A549 (cell line): ENCODE measurements around the gene APOBEC4. TPM values are rescaled to one million over a fixed set of nuclear protein-coding genes. Genes with fewer than 3 reads are reported as not detected.
"Not testable (repeated sequence)": the region's sequence is repeated elsewhere in the genome, so short reads cannot be mapped to it uniquely, and the experiment has no call there.

Experiments used
- ATAC-seq, 2 experiments: fragments of 200-7000 bp in 1 of 2; fragments of >200 bp in 1 of 2; cut with Nextera tagmentation in 1 of 2; cut with Tn5 transposase in 1 of 2; 3 replicates each; pipeline versions ENCODE4 v1.8.0 to v1.9.1; 2018 to 2020; ENCODE audit warnings: mild to moderate bottlenecking in 1 of 2, moderate library complexity in 1 of 2
- CTCF ChIA-PET: fragments of 300-600 bp; sonication (Branson Sonifier 250); formaldehyde crosslinking; extraction: SDS; loops from one replicate; lab custom pipeline; 2021; ENCODE audit warnings: antibody characterized with exemption, inconsistent platforms; lab: Yijun Ruan, JAX
- POLR2A ChIA-PET: fragments of 350-600 bp; formaldehyde crosslinking; extraction: SDS; loops from one replicate; lab custom pipeline; 2021; ENCODE audit warnings: antibody characterized with exemption, inconsistent platforms; lab: Yijun Ruan, JAX
- DNase-seq, 2 experiments: peaks; one replicate each; pipeline versions ENCODE4 v3.0.0 to v3.0.0-alpha.2; 2011 to 2016; ENCODE audit warnings: low read depth in 1 of 2, low spot score in 1 of 2
- FAIRE-seq: peaks from 2 replicates; lab custom pipeline; 2011; peaks lifted over from hg19 to GRCh38; lab: Jason Lieb, UNC
- H3K27ac ChIP-seq, 2 experiments: fragments of >200 bp; sonication (Bioruptor Twin); formaldehyde crosslinking; 3 replicates each; pipeline ENCODE4 v1.5.1; 2016 to 2017
- H3K4me1 ChIP-seq: fragments of >200 bp; sonication (Bioruptor Twin); formaldehyde crosslinking; 3 replicates; pipeline ENCODE4 v1.6.1; 2016
- H3K4me2 ChIP-seq: fragments of >200 bp; sonication (Bioruptor Twin); formaldehyde crosslinking; 3 replicates; pipeline ENCODE4 v1.6.1; 2016
- H3K4me3 ChIP-seq: fragments of >200 bp; sonication (Bioruptor Twin); formaldehyde crosslinking; 3 replicates; pipeline ENCODE4 v1.5.1; 2016
- H3K9me3 ChIP-seq: fragments of >200 bp; sonication (Bioruptor Twin); formaldehyde crosslinking; 3 replicates; pipeline ENCODE4 v1.6.1; 2016
- CEBPB ChIP-seq, 2 experiments: fragments of >200 bp in 1 of 2; sonication (Bioruptor Twin) in 1 of 2; formaldehyde crosslinking in 1 of 2; IDR thresholded peaks; 2 replicates each; pipeline ENCODE4 v1.6.1; 2012 to 2016
- CTCF ChIP-seq: fragments of >200 bp; sonication (Bioruptor Twin); formaldehyde crosslinking; IDR thresholded peaks from 3 replicates; pipeline ENCODE4 v1.5.1; 2016
- EHF ChIP-seq: fragments of 250-450 bp; sonication (Bioruptor Pico); IDR thresholded peaks from 2 replicates; pipeline ENCODE4 v1.5.0; 2020; ENCODE audit warnings: mild to moderate bottlenecking
- ELK1 ChIP-seq: fragments of 150-350 bp; IDR thresholded peaks from 2 replicates; pipeline ENCODE4 v1.6.1; 2014; ENCODE audit warnings: low read depth, mild to moderate bottlenecking, low read length
- EP300 ChIP-seq, 2 experiments: fragments of >200 bp; sonication (Bioruptor Twin); formaldehyde crosslinking; IDR thresholded peaks; 2 replicates in 1 of 2; 3 replicates in 1 of 2; pipeline ENCODE4 v1.6.1; 2016 to 2017
- HEYL ChIP-seq: fragments of 250-450 bp; sonication (Bioruptor Pico); IDR thresholded peaks from 2 replicates; pipeline ENCODE4 v1.8.0; 2021; ENCODE audit warnings: mild to moderate bottlenecking, moderate library complexity
- HOXB5 ChIP-seq: fragments of 250-450 bp; sonication (Bioruptor Pico); IDR thresholded peaks from 2 replicates; pipeline ENCODE4 v1.5.0; 2020; ENCODE audit warnings: mild to moderate bottlenecking, moderate library complexity
- MAFK ChIP-seq: fragments of 450-650 bp; IDR thresholded peaks from 2 replicates; pipeline ENCODE4 v1.6.1; 2014; ENCODE audit not compliant: partially characterized antibody
- NFE2L2 ChIP-seq: fragments of 150-350 bp; conservative IDR thresholded peaks from 2 replicates; pipeline ENCODE4 v1.6.1; 2014; ENCODE audit warnings: low read length
- POLR2A ChIP-seq: IDR thresholded peaks from 2 replicates; pipeline ENCODE4 v1.6.1; 2012; ENCODE audit warnings: mild to moderate bottlenecking, low read length
- ZC3H11A ChIP-seq: fragments of 450-650 bp; IDR thresholded peaks from 2 replicates; pipeline ENCODE4 v1.6.1; 2014; ENCODE audit warnings: antibody characterized with exemption, mild to moderate bottlenecking
- ZSCAN20 ChIP-seq: fragments of 250-450 bp; sonication (Bioruptor Pico); IDR thresholded peaks from 2 replicates; pipeline ENCODE4 v1.8.0; 2022; ENCODE audit warnings: mild to moderate bottlenecking, moderate library complexity
- WGBS: methylation state at CpG from one replicate; pipeline ENCODE4 v1.1.6; 2017; ENCODE audit errors: missing lambda C conversion rate; 5-methylcytosine and 5-hydroxymethylcytosine counted together
- polyA plus RNA-seq, 4 experiments: library from polyadenylated mRNA; depleted of rRNA in 3 of 4; stranded (reverse); fragments of >200 nt; fragmentation: RNase III in 1 of 4; extraction: RNeasy Plus Mini Kit Qiagen cat#74134 plus additional on column Dnase treatment in 1 of 4; gene quantifications; 2 replicates in 3 of 4; 3 replicates in 1 of 4; pipeline ENCODE4 v1.2.3, GENCODE V29; 2011 to 2017
- TF ChIP-seq, protein P1 (sequence below): IDR thresholded peaks from 2 replicates; pipeline ENCODE4 v1.6.1; 2012; ENCODE audit warnings: low read depth, borderline replicate concordance

APOBEC4 gene
- polyA plus RNA-seq, 2 of the 4 experiments (the other 2 are of a cell fraction), result not detected

- POLR2A ChIA-PET, H3K27ac ChIP-seq, DNase-seq, ATAC-seq, H3K4me3 ChIP-seq, H3K4me1 ChIP-seq, FAIRE-seq, H3K9me3 ChIP-seq, H3K4me2 ChIP-seq: not testable (repeated sequence)
- CTCF ChIA-PET, result interaction anchor here (2.3 kb wide), 1 partner anchor 237 kb away, joined by 5 read pairs; no protein-coding TSS in a partner anchor
- WGBS, result 80% methylated on average over 2 of the region's 4 CpGs
Measured at GRCh38 chr1:183679363-183679762, 26.2 kb upstream of the APOBEC4 start.

- FAIRE-seq, result no peak
- Histone ChIP-seq H3K9me3 (no peaks in the 10 kb centered on the region), H3K4me1 (no peaks in the 10 kb centered on the region), H3K27ac (no peak overlapping the region), H3K4me3 (no peak overlapping the region), H3K4me2 (no peak overlapping the region)
- no peak for DNase-seq
- 34% methylated on average over 3 of the region's 3 CpGs for WGBS
- ChIA-PET POLR2A (no interaction called here), CTCF (interaction anchor here (0.7 kb wide), 1 partner anchor 23 kb away, joined by 3 read pairs; no protein-coding TSS in a partner anchor)
- TF ChIP-seq ZSCAN20 (no peak), NFE2L2 (no peak), HEYL (CRISPR knock-in tag) (no peak), POLR2A (no peak), ZC3H11A (no peak), HOXB5 (CRISPR knock-in tag) (no peak), ELK1 (no peak)
- ATAC-seq, result no peak
Measured at GRCh38 chr1:183678819-183679218, 25.7 kb upstream of the APOBEC4 start.

DNA sequence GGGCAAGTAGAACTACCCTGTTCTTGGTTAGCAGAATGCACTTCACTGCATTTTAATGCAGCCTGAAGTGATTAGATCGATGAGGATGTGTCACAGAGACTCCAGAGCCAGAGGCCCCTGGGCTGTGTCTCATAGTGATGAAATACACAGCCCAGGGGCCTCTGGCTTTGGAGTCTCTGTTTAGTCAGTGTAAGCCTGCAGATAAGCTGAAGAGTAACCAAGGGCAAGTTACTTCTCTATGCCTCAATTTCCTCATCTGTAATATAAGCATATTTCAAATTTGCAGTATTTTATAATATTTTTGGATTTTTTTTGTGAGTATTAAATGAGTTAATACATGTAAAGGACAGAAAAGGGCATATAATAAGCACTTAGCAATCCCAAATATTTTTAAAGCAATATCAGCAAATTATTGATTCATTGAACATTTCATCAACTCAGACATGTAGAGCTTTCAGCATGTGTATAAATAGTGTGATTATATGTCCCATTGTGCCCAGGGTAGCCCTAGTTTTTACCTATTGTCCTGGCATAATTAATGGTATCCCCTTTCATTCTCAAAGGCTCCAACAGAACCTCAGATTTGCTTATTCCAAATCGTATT is 23.6 kb upstream of the APOBEC4 start:
- ChIA-PET POLR2A (no interaction called here), CTCF (interaction anchor here (1.2 to 4.1 kb wide), 2 partner anchors 8 to 21 kb away, joined by 3 to 31 read pairs; no protein-coding TSS in a partner anchor)
- H3K4me1 ChIP-seq, result no peaks in the 10 kb centered on the region
- no peak for DNase-seq
- no peak overlapping the region for H3K27ac ChIP-seq
- ATAC-seq, result no peak
- TF ChIP-seq CEBPB (IDR thresholded peaks at IDR 0.05) (no peak), MAFK (peak; percentile 52)
- WGBS, result 14% methylated on average over 2 of the region's 2 CpGs
- H3K4me3 ChIP-seq, result no peak overlapping the region
- H3K4me2 ChIP-seq, result no peak overlapping the region
- H3K9me3 ChIP-seq, result no peaks in the 10 kb centered on the region
- no peak for FAIRE-seq

DNA sequence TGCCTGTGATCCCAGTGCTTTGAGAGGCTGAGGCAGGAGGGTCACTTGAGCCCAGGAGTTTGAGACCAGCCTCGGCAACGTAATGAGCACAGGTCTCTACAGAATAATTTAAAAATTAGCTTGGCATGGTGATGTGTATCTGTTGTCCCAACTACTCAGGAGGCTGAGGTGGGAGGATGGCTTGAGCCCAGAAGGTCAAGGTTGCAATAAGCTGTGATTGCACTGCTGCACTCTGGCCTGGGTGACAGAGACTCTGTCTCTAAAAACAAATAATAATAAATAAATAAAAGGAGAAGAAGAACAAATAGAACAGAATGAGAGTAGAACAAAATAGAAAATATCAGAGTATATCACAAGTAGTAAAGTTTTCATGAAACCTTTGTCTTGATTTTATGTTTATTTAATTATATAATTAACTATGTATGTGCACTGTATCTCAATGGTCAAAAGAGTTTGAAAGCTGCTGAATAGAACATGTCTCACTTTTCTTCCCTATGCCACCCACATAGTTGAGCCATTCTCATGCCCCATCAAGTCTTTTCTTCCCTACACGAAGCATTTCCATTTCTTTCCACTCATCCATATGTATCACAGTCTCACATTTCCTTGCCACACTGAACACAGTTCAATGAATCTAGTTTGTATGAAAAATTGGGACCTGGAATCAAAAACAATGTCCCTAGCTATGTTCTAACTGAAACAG is 22.9 kb upstream of the APOBEC4 start:
- H3K4me3 ChIP-seq, result no peak overlapping the region
- WGBS, result 52% methylated on average over 3 of the region's 3 CpGs
- FAIRE-seq, result no peak
- H3K27ac ChIP-seq, result no peak overlapping the region
- H3K4me2 ChIP-seq, result no peak overlapping the region
- no peaks in the 10 kb centered on the region for H3K4me1 ChIP-seq
- no peak for DNase-seq
- ChIA-PET POLR2A (no interaction called here), CTCF (interaction anchor here (4.1 kb wide), 1 partner anchor 9 kb away, joined by 31 read pairs; no protein-coding TSS in a partner anchor)
- no peak for ATAC-seq
- H3K9me3 ChIP-seq, result peaks cover 6% of the 10 kb centered on the region
- TF ChIP-seq NFE2L2 (no peak), POLR2A (no peak), EP300 (IDR thresholded peaks at IDR 0.05) (no peak), HEYL (CRISPR knock-in tag) (no peak), CTCF (no peak), EHF (no peak)
- TF ChIP-seq, protein P1, sequence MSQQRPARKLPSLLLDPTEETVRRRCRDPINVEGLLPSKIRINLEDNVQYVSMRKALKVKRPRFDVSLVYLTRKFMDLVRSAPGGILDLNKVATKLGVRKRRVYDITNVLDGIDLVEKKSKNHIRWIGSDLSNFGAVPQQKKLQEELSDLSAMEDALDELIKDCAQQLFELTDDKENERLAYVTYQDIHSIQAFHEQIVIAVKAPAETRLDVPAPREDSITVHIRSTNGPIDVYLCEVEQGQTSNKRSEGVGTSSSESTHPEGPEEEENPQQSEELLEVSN, result no peak
